Activated CD8-positive, alpha-beta memory T cell treated with anti-CD3 and anti-CD28 coated beads, Interleukin-2, amount 50 U/mL, for 1 hour (primary cell): ENCODE data around the gene BBX.
"Not testable (repeated sequence)": the region's sequence is repeated elsewhere in the genome, so short reads cannot be mapped to it uniquely, and the experiment has no call there.

Source experiments
- DNase-seq: peaks from one replicate; pipeline ENCODE4 v3.0.0-alpha.2; 2020; ENCODE audit errors: extremely low read depth

The BBX gene

DNA sequence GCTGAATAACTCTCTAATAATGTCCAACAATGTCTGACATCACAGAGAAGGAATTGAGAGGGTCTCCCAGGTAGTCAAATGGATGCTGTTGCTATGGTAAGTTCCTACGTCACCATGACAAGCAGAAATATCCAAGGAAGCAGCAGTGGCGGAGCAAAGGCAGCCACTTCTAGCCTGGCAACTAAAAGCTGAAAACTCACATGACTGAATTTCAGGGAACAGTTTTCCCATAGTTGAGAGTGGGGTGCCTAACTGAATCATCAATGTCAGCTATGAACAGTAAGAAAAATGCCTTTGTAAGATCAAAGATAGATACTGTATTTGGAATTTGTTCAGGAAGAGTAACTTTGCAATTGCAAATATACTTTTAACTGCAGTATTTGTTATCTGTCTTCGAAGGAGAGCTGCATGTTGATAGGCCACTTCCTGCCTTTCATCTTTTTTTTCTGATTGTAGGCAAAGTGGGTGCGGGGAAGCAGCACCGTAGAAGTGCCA is 161.7 kb downstream of the BBX start:
- DNase-seq: no peak

DNA sequence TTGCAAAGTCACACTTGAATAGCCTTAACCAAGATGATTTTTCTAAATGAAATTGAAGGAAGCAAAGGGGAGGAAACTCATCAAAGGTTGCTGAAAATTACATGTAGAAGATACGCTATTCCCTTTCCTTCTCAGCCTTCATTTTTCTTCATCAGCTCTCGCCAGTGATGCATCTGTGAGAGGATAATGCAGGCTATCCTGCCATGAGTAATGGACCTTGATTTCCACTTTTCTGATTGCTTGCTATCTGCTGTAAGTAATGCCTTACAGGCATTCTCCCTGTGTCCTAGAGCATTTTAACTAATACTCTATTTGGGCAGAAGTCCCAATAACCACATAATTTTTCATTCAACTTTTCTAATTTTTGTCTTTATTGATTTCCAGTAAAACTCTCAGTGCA is 162.6 kb downstream of the BBX start:
- no peak for DNase-seq

DNA sequence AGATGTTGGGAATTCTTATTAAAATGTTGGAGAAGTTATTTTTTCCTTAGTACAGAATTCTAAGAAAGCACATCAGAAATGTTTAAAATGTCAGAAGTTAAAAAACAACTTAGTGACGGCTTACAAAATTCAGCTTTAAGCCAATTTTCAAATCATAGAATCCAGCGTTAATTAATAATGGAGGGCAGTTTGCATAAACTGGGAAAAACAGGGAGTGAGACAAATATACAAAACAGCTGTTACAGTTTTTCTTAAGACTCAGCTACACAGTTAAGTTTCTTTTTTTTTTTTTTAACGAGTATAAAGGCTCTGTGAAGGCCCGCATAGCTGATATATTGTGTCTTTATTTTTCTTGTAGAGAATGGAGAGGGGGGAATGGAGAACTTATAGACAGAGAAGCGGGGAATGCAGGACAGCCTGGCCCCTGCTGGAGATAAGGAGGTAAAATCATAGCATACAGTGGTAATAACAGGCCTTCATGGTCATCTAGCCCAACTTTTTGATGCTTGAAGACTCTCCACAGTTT is 164.4 kb downstream of the BBX start:
- DNase-seq: no peak

- DNase-seq: no peak
These were observed 166.6 kb downstream of the BBX start for GRCh38 chr3:107689355-107689754.

- DNase-seq: no peak
These were observed 167.9 kb downstream of the BBX start for GRCh38 chr3:107690522-107691138.

- DNase-seq: not testable (repeated sequence)
These were observed 169.2 kb downstream of the BBX start for GRCh38 chr3:107691984-107692383.

DNA sequence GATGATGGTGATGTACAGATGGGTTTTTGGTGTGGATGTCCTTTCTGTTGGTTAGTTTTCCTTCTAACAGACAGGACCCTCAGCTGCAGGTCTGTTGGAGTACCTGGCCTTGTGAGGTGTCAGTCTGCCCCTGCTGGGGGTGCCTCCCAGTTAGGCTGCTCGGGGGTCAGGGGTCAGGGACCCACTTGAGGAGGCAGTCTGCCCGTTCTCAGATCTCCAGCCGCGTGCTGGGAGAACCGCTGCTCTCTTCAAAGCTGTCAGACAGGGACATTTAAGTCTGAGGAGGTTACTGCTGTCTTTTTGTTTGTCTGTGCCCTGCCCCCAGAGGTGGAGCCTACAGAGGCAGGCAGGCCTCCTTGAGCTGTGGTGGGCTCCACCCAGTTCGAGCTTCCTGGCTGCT is 174.6 kb downstream of the BBX start:
- not testable (repeated sequence) for DNase-seq

- DNase-seq: not testable (repeated sequence)
These were observed 175.1 kb downstream of the BBX start for GRCh38 chr3:107697855-107698254.

DNA sequence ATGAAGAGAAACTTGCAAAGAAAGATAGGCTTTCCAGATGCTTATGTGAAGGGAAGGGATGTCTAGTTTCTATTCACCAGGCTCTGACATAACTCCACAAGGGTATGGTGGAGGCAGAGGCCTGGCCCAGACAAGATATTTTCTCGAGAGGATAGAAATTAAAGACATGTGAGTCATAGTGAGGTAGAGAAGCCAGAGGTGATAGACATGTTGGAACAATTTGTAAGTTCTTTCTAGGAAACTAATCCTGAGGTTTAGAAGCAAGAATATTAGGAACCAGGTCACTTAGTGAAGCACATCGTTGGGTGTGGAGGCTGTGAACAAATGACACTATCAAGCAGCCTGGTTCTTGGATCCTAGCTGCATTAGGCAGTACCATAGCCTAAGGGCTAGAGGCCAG is 176.9 kb downstream of the BBX start:
- DNase-seq: no peak

DNA sequence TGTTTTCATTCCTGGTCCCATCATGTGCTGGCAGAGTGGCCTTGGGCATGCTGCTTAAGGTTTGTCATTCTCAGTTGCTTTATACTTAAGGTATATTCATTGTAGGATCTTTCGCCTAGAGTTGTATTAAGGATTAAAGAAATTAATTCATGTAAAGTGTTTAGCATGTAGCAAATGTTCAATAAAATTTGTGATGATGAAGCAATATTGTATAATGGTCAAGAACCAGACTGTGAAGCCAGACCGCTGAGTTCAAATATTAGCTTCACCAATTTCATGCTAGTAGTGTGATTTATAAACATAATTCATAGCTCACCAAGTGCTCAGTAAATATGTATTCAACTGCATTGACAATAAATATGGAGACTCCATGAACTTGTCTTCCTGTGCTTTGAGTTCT is 178.5 kb downstream of the BBX start:
- DNase-seq: no peak

DNA sequence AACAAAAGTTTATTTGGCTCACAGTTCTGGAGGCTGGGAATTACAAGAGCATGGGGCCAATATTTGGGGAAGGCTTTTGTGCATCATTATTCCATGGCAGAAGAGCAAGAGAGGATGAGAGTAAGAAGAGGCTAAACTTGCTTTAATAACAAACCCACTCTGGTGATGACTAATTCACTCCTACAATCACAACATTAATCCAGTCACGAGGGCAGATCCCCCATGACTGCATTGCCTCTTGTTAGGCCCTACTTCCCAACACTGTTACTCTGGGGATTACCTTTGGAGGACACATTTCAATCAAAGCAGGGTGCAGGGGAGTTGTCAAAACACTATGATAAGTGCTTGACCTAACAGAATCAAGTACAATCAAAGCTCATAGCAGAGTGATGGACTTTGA is 181.7 kb downstream of the BBX start:
- DNase-seq: no peak

DNA sequence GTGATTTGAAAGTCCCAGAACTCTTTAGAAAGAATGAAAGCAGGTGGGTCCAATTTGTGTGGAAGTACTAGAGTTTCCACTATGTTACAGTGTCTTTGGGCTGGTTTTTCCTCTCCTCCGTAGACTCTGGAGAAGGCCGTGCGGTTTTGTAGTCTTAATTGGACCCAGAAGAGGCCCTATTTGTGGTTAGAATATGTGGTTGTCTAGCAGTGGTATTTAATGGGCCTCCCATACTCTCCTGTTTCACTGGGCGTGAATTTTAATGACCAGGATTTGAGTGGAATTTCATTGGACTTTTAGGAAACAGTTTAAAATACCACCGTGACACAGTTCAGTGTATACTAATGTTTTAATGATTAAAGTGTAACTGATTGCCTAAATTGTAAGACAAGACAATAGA is 182.3 kb downstream of the BBX start:
- no peak for DNase-seq

GRCh38 chr3:107710851-107711250 is 188.1 kb downstream of the BBX start:
- DNase-seq: no peak

DNA sequence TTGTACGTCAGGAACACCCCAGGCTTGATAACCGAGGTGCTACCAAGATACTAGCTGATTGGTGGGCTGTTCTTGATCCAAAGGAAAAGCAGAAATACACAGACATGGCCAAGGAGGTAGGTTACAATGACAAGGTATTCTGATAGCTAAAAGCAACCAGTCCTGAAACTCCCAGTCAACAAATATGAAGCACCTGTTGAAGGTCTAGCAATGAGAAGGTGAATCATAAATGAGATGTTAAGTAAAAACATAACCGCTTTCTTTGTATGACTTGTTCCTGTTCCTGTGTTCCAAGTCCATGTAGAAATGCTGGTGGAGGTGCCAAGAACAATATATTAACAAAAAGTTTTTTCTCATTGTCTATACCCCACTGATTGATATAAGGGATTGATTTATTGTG is 194.0 kb downstream of the BBX start:
- DNase-seq: no peak

DNA sequence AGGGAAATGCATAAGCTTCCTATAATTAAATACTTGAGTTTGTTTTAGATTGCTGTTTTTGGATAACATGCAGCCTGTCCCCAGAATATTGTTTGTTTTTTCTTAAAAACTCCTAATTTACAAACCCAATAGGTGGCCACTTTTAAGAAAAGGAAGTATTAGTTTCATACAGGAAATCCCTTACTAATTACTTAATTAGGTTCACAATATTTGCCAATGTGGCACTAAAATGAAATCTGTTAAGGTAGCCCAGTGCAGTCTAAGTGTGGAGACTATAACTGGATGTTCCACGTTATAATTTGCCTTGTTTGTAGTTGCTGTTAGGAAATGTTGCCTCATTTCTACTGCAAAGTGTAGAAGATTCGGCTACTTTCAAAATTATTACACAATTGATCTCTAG is 195.8 kb downstream of the BBX start:
- DNase-seq: no peak

GRCh38 chr3:107727102-107727501 is 204.3 kb downstream of the BBX start:
- no peak for DNase-seq

- no peak for DNase-seq
These were observed 206.9 kb downstream of the BBX start for GRCh38 chr3:107729686-107730085.

GRCh38 chr3:107734317-107734716 is 211.6 kb downstream of the BBX start:
- DNase-seq: no peak

- DNase-seq: no peak
These were observed 215.2 kb downstream of the BBX start for GRCh38 chr3:107737914-107738313.

DNA sequence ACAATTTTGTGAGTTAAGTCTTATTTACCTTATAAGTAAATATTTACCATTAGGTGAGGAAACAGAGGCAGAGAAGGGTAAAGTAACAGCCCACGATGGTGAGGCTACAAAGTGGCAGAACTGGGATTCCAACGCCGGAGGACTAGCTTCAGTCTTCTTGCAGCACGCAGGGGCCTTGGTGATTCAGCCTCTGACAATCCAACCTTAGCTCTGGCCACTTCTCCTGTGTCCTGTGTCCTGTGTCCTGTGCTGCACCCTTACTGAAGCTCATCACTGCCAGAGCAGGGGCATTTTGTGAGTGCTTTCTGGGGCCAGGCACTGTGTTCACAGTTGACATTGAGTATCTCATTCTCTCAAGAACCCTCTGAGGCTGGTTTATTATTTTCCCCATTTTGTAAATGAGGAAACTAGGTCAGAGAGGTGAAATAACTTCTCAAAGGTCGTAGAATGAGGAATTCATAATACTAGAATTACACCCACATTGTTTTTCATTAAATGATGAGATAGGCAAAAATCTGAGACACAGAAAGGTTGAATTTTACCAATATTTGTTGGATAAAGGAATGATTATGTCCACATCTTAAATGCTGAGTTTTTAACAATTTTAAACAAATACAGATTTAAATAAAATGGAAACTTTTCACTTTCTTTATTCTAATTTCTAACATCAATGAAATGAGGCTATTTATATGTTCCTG is 215.9 kb downstream of the BBX start:
- DNase-seq: no peak

- DNase-seq: no peak
These were observed 216.5 kb downstream of the BBX start for GRCh38 chr3:107739227-107739626.

DNA sequence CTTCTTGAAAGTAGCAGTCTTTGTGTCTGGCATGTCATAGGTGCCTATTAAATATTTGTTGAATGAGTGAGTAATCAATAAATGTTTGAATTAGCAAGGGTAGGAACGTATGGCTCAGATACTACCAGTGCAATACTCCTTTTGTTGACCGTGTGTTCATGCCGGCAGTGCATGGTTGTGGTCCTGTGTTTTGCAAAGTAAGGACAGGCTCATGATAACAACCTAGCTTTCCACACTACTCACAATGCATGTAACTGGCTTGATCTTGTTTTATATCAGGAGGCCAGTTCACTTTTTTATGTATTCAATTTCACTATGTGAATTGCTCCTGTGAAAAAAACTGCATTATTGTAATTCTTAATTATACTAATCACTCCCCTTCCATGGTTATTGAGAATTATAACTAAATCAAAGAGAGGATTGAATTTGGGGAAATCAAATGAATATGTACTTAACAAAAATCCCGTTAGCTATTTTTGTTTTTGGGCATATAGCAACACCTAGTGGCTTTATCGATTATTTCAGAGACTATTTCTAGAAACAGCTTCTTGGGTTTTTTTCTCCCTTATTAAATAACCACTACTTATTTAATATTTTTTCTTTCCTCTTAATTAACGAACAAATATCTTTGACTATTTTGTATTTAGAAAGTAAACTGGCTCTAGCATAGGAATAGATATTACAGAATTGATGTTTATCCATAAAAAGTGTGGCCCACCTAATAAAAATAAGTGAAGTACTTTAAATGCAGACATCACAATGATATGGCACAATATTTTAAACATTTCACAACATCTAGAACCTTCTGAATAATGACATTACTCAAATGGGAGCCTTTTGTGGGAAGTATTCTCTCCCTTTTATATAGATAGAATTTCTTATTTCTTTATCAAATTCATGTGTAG is 218.5 kb downstream of the BBX start:
- no peak for DNase-seq
